Left renal cortex interstitium (tissue), 4 donors: ENCODE data around the gene CEACAM4. TPM values are rescaled to one million over a fixed set of nuclear protein-coding genes. Genes with fewer than 3 reads are reported as not detected.

Experiments
- DNase-seq, 4 donors: peaks; one replicate each; pipeline ENCODE4 v3.0.0-alpha.2; 2013; ENCODE audit warnings: low read depth in 4 of 4, low spot score in 2 of 4, missing footprints in 1 of 4
- polyA plus RNA-seq, 4 donors: library from polyadenylated mRNA; unstranded; fragments of 120-200 nt; gene quantifications; one replicate each; pipeline ENCODE4 v1.2.1, GENCODE V29; 2013; ENCODE audit not compliant: insufficient read length in 4 of 4

The CEACAM4 gene
- polyA plus RNA-seq, 4 donors, result 0.11 to 0.22 (median 0.14) TPM; not detected in 1

DNA sequence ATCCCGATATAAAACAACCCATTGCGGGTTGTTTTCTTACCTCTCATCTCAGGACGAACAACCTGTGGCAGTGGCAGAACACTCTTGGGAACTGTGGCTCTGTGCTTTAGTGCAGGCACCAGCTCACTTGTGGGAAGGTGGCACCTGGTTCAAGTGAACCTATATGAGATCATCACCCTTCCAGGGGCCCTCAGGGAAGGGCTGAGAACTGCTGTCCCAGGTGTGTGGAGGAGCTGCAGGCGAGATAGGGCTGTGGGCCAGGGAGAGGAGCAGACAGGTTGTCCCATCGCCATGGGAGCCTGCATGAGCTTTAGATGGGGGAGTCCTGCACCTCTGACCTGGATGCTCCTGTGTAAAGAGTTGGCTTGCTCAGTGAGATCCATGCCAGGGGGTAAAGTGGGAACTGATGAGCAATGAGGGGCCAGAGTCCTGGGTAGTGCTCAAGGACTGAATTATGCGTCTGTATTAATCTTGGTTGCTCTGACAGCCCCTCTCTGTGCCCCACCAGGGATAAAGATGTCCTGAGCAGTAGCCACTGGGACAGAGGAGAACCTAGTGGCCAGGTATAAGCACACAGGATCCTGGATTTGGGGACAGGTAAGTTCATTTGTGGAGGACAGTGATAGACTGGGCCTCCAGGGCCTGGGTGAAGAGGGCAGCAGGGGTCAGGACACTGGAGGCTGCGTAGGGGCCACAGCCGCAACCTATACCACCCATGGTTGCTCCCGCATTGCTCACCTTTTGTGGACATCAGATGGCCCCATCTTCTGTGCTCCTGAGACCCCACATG, 8.7 kb downstream of the CEACAM4 start:
- no peak for DNase-seq

DNA sequence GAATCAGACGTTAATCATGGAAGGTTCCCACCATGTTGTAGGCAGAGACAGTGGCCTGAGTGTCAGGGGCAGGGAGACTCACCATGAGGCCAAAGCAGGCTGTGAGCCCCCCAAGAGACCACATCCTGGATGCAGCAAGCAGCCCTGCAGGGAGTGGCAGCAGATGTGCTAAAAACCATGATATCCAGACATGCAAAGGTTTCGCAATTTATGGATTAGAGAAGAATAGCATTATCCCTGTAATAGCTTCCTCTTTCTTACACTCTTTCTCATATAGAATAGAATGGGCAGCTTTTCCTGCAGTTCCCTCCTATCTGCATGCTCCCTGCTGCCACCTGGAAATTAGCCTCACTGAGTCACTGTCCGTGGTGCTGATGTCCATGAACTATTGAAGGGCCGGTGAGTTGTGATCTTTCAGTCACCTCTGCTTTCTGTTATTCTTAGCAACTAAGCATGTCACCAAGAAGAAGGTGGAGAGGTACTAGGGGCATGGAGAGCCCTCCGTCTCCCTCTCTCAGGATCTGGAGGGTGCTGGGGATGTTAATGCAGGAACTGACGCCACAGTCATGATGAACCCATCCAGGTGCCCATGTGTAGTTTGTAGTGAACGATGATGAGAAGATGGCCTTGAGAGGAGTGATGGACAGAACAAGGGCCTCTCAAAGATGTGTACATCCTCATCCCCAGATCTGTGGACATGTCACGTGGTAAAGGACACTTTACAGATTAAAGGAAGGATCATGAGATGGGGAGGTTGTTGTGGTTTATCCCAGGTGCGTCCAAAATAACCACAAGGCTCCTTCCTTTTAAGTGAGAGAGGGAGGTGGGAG, 9.9 kb downstream of the CEACAM4 start:
- DNase-seq, result peak in 1 of 4 donors; percentile 31

DNA sequence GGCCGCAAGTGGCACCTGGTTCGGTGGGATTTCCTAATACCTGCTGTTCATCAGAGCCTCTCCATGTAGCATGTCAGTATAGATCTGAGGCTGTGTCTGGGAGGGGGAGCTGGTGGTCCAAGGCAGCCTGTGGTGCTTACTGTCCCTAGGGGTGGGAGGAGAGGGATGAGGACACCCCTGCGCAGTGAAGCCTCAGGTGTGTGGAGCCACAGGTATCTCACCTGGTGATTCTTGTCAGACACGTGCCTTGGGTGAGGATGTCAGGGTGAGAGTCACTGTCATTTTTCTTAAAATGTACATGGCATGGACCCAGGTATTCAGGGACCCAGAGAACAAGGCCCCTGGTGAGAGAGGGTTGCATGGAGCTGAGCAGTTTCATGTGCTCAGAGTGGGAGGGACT, 11.7 kb downstream of the CEACAM4 start:
- DNase-seq, result no peak

DNA sequence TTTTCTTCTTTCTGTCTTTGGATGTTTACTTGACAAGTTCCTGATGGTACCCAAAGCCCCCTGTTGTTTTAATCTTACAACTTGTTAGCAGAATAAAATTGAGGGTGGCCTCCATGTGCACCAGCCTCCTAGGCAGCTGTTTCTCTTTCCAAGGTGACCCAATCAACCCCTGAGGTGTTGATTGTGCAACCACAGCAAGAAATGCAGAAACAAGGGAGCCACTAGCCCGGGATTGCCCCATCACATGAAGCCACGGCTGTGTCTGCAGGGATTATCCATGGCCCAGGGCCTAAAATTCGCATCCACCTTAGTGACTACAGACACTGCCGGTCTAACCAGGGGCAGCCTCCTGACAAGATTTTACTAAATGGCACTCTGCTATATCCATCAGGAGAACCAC, 14.4 kb downstream of the CEACAM4 start:
- no peak for DNase-seq

DNA sequence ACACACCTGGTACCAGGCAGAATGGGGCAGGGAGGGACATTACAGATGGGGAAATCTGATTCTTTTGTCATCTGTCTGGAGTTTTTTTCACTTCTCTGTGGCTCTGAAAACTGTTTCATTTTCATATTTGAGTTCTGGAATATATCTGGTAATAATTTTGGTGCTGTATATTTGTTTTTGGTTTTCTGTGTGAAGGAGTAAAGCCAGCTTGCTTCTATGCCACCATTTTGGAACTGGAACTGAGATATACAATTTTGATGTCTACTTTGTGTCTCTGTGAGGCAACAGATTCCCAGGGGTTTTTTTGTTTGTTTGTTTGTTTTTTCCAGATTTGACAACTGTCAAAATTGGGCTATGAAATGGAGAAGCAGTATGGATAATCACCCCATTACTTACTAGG, 16.1 kb downstream of the CEACAM4 start:
- no peak for DNase-seq

DNA sequence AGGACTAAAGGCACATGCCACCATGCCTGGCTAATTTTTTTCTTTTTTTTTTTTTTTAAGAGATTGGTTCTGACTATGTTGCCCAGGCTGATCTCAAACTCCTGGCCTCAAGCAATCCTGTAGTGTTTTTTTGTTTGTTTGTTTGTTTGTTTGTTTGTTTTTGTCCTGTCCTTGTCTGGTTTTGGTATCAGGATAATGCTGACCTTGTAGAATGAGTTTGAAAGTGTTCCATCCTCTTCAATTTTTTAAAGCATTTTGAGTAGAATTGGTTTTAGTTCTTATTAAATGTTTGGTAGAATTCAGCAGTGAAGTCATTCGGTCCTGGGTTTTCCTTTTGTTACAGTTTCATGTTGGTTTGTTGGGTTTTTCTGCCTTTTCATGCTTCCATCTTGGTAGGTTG, 19.2 kb downstream of the CEACAM4 start:
- no peak for DNase-seq

DNA sequence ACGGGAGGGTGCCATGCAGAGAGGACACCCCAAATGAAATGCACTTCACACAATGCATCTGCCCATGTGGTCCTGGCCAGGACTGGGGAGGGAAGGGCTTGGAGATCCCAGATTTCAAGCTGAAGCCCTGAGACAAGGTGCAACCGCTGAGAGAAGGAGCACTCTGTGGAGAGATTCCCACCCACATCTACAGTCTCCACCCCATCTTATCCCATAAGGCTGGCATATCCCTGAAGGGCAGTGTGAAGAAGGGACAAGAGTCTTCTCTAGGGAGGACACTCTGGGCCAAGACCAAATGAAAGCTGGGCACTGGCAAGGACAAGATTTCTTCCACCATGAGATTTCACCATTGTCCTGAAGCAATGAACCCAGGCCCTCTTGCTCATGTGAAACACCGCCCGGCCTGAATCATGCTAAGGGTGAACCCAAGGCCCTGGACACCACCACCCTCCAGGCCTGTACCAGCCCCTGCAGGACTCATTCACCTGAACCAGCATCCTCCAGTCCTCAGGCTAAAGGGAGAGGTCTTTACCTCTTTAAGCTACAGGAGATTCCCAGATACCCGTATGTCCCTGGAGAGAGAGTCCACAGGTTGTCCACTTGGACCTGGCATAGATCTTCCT, 20.5 kb downstream of the CEACAM4 start:
- no peak for DNase-seq

DNA sequence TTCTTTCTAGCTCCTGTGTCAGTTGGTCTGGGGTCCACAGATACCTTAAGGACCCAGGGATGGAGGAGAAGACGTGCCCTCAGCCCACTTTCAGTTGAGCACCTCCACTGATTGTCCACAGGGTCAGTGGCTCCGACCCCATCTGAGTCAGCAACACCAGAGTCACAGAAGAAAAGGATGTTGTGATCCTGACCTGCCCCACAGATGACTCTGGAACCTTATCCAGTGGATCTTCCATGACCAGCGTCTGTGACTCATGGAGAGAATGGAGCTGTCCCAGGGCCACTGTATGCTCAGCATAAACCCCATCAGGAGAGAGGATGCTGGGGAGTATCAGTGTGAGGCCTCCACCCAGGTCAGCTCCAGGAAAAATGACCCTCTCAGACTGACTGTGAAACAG, 22.0 kb downstream of the CEACAM4 start:
- DNase-seq, result no peak

DNA sequence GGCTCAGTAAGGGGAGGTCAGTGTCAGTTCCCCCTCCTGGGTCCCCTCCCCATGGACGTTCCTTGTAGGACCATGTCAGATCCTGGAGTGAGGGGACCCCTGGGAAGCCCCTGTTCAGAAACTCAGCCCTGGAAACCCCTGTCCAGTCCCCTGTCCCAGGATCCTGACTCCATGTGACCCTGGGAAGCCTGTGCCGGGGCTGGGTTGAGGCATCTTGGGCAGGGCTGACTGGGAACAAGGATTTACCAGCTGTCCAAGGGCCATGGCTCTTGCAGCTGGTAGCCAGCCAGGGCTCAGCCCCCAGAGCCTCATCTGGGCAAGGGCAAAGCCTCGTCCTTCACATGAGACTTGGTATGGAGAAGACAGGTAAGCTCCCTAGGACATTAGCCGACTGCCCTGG, 25.1 kb downstream of the CEACAM4 start:
- no peak for DNase-seq

DNA sequence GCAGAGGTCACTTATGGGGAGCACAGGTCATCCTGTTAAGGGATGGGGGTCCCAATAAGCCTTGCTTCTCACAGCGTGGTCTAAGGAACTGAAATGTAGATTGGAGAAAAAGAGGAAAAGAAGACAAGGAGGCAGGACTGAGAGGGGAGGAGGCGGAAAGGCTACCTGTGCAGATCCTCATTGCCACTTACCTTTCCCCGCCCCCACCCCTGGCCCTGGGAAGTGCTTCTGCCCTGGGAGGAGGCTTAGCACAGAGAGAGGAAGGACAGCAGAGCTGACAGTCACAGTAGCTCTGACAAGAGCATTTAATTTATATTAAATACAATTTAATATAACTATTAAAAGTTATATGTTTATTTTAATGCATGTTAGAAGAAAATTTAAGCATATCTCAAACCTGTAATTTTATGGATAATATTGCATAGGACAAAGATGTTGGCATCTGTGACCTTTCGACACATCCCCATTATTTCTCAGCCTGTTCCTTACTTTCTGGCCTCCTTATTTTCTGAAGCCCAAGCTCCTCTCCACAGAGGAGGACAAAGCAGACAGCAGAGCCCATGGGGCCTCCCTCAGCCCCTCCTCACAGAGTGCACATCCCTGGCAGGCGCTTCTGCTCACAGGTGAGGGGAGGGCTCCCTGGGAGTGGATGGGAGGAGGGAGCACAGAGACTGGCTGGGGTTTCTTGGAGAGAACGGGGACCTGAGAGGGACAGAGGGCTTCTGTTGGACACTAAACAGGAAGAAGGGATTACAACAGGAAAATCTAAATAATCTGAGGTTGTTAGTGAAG, 27.5 kb downstream of the CEACAM4 start:
- no peak for DNase-seq

DNA sequence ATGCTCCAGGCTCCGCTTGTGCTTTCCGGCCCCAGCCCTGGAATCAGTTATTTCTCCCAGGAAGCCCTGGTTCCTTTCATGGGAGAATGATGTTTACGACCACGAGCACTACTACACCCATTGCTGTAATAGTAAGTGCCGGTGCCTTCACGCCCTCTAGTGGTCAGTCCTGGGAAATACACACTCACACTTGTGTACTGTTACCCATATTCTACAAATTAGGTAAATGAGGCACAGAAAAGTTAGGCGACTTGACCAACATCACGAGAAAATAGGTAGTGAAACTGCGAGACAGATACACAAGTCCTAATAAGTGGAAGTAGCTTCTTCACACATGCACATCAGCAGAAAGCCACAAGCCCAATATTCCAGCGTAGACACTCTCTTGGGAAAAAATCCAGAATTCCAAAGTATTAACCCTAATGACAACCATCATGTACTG, 29.3 kb downstream of the CEACAM4 start:
- peak in 2 of 4 donors; percentile 13 to 14 for DNase-seq

DNA sequence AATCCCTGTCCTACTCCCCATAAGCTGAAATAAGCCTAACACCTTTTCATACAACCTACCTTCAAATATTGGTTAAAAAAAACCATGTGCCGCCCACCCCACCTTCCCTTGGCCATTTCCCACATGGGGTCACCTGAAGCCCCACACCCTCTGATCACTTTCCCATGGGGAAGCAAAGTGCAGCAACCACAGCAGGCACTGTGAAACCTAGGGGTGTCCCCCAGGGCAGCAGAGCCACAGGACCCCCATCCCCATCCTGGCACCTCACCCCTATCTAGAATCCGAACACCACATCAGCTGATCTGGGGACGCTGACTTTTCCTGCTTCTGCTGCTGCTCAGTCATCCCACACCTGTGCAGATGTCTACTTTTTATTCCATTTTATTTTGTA, 31.0 kb downstream of the CEACAM4 start:
- DNase-seq, result no peak

DNA sequence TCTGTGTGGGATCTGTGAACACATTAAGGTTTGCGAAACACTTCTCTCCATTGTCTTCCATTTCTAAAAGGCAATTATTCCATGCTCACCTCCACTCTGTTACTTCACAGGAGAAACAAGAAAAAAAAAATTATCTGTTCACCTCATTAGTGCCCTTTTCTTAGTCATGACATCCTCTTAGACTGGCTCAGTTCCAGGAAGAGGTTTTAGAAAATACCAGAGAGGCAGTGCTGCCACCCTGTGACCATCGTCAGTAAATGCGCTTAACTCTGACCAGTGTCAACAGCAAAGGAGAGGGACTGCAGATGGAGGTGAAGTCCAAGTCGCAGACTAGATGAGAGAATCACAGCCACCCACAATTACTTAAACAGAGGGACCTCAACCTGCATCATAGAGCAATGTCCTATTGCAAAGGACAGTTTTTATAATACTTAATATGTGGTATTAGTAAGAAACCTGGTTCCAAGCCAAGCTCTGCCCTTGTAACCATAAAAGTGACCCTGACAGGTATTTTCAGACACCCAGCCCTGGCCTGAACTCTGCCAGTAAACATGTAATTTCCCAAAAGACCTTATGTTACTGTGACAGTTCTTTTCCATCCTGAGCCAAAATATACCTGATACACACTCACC, 31.5 kb downstream of the CEACAM4 start:
- peak in 1 of 4 donors; percentile 10 for DNase-seq

DNA sequence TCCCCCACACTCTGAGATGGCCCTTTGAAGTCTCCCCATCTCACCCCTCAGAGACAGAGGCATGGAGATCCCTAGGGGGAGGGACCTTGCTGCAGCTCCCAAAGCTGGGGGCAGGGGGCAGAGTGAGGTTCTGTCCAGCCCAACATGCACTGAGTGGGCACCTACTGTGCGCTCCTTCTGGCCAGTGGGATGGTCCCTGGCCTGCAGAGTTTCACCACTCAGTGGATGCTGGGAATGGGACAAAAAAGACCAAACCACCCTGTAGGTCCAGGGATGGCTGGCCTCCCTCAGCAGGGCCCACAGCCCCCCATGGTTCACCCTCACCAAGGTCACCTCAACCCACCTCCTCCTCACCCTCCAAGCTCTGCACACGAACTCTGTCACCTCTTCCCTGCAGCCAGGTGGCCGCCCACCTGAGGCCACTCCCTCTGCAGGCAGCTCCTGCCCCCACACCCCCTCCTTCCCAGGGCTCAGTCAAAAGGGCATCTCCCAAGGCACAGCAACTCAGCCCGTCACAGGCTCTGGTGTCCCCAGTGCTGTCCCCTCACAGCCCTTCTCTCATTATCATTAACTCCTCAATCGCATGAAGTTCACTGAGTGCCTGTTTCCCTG, 34.8 kb downstream of the CEACAM4 start:
- no peak for DNase-seq

DNA sequence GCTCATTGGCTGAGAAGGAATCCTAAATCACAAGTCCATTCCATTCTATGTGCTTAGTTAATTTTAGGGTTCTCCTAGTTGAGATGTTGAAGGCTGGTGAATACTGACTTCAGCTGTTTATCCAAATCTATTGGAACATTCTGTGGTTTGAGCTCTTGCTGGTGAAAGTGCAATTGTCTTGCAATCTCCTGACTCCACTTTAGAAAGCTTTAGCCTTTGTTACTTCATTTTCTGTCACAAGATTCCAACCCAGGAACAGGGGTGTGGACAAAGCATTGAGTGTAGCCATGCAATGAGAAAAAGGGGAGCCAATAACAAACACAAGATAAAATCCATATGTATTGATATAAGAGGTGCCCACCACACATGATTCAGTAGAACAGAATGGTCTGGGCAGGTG, 35.9 kb downstream of the CEACAM4 start:
- no peak for DNase-seq

DNA sequence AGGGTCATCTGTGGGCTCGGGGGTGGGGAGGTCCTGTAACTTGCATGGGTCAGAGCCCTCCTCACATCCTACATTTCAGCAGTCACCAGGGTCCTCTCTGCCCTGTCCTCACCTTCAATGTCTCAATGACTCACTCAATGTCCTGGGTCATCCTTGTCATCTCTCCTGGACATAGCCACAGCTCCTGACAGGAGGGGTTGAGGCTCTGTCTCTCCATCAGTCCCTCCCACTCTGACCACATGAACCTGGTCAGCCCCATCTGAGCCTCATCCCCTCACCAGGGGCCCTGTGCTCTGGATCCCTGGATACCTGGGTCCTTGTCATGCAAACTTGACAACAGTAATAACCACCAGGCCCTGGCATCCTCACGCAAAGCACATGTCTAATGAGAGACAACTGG, 37.5 kb downstream of the CEACAM4 start:
- DNase-seq, result no peak

DNA sequence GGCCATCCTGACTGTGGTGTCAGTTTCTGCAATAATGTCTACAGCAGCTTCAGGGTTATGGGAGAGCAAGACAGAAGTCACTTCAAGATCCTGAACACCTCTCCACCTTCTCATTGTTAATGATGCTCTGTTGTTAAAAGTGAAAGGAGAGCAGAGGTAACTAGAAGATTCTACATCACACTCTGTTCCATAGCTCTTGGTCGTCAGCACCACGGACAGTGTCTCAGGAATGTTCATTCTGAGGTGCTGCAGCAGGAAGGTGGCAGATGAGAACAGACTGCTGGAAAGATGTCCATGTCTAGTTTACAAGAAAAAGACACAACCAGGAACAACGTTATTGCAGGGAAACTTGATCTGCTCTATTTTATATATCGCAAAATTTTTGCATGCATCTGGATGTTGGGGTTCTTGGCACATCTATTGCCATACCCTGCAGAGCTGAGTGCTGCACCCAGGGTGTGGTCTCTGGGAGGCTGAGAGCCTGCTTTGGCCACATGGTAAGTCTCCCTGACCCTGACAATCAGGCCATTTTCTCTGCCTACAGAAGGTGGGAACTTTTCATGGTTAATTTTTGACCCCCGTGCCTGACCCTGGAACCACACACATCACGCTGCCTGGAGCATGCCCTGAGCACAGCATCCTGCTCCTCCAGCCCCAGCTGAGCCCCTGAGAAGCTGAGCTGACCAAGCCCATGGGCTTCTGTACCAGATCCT, 38.2 kb downstream of the CEACAM4 start:
- peak in 1 of 4 donors; percentile 40 for DNase-seq

DNA sequence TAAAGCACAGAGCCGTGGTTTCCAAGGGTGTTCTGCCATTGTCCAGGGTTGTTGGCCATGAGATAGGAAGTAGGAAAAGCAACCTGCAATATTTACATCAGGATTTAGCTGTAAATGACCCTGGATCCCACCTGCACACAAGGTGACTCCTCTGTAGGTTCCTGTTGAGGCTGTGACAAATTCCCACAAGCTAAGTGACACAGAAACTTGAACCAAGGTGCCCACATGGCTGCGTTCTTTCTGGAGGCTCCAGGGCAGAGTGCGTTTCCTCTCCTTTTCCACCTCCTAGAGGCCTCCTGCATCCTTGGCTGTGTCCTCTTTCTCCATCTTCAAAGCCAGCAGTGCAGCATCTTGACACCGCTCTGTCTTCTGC, 39.0 kb downstream of the CEACAM4 start:
- DNase-seq, result no peak
